ENCODE measurements around the gene HADHB. TPM values are rescaled to one million over a fixed set of nuclear protein-coding genes. Genes with fewer than 3 reads are reported as not detected.
"Not testable (repeated sequence)": the region's sequence is repeated elsewhere in the genome, so short reads cannot be mapped to it uniquely, and the experiment has no call there.

HADHB gene
- total RNA-seq, 1 donor from 2014 or later = 77.0 TPM

DNA sequence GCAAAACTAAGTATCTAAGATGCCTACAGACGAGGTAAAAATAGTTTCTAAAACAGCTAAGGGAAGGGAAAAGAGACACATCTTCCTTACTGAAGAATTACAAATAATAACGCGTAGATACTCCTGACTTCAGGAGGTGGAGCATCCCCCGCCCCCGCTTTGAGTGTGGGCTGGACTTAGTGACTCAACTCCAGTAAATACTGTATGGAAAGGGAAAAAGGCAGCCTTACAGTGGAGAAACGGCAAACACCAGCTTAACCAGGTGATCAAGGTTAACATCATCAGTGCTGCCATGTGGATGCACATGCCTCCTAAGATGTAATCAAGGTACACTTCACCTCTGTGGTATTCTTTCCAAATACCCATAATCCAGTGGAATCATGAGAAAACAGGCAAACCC is 47.9 kb downstream of the HADHB start:
- DNase-seq (ENCODE audit: low spot score) = peak; percentile 14

- no peak for DNase-seq (ENCODE audit: low spot score)
These were observed 50.8 kb downstream of the HADHB start for GRCh38 chr2:26295511-26295910.

DNA sequence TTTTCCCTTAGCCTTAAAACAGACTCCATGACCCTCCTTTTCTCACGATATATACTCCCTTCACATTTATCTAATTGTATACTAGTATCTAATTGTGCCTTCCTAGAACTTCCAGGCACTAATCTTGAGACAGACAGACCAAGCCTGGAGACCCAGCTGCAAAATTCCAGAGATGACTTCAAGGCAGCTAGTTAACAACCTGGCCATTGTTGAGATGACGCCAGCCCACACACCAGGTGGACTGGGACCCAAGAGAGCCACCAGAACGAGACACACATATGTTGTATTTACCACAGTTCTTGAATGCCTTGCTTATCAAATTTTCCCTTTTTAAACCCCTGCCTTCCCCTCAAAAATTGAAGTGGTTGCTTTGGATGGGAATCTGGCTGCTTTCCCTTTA is 52.3 kb downstream of the HADHB start:
- DNase-seq (ENCODE audit: low spot score) = no peak

DNA sequence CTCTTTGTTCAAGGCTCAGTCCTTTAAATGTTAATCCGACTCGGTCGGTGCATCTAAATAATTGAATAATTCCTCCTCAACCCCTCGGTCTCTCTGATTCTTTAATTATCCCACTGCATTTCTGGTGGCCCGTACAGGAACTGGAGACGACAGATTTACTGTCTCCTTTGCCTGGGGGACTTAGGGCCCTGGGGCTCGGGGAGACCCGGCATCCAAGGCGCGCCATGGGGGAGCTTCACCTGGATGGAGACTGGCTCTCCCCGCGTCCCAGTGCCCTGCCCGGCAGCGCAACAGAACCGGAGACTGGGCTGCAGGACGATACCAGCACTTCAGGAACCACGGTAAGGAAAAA is 53.5 kb downstream of the HADHB start:
- DNase-seq (ENCODE audit: low spot score) = no peak

DNA sequence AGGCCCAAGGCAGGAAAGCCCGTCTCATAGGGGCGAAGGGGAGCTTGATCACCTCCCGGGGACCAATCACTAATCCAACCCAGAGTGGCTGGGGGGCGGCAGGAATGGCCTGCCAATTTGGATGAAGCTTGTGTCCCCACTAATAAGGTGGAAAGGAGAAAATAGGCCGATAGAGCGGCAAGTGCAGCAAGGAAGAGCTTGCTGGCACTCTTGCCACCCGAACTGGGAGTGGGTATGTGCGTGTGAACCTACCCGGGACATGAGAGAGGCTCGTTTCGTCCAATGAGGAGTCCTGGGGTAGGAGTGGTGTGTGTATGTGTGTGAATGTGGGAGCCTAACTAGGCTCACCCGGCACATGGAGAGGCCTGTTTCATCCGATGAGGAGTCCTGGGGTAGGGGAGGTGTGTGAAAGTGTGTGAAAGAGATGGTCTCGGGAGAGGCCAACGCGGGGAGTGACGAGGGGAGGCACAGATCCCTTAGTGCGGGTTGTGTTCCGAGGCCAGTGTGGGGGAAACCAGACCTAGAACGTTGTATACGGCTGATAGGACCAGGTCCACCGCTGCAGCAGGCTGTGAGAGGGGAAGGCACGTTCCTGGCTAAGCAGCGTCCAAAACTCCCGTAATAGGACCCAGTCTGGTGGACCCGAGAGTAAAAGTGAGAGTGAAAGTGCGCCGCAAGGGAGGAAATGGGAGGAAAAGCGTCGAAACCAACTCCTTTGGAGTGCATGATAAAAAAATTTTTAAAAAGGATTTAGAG is 54.1 kb downstream of the HADHB start:
- peak; percentile 73 for DNase-seq (ENCODE audit: low spot score)

DNA sequence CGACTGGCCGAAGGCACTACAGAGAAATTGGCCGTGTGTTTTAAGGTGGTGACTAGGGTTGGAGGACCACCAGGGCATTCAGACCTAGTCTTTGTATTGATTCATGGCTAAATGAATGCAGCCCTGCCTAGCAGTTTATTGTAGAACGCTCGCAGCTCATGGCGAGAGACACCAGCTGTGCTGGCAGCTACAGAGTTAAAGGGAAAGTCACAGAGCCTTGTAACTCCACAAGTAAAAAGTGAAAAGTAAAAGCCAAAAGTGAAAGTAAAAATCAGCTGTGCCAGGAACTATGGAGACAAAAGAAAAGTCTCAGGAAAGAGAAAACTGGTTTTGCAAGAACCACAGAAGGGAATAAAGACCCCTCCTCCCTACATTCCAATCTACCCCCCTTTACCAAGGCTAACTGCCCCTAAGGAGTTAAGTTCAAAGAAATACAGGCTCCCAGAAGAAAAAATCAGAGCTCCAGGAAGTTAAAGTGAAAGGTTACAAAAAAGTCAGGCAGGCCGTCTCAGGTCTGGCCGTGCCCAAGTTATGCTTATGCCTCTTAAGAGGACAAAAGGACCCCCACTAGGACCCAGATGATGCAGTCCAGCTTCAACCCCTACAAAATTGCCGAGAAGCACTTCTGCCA is 54.8 kb downstream of the HADHB start:
- peak; percentile 91 for DNase-seq (ENCODE audit: low spot score)

DNA sequence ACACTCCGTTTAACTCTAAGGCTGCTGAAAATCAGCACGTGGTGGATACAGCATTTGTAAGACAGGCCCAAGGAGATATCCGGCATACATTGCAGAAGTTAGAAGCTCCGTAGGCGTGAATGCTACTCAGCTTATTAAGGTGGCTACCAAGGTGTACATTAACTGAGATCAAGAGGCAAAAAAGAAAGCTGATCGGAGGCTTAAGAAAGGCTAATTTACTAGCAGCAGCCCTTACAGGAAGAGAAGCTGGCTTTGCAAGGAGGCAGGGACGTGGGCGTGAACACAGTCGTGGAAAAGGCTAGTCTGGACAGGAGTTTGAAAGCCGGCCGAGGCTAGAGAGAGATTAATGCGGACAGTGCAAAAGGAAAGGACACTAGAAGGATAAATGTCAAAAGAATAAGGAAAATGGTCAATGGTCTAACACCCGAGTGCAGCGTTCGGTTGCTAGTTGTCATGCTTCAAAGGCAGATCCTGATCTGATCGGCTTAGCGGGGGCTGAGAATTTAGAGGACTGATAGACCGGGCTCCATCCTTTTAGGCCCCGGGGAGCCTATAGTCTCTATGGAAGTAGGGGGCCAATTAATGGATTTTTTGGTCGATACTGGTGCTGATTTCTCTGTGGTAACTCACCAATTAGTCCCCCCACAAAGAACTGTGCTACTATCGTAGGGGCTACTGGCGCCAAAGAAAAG is 55.6 kb downstream of the HADHB start:
- DNase-seq (ENCODE audit: low spot score) = peak; percentile 66

DNA sequence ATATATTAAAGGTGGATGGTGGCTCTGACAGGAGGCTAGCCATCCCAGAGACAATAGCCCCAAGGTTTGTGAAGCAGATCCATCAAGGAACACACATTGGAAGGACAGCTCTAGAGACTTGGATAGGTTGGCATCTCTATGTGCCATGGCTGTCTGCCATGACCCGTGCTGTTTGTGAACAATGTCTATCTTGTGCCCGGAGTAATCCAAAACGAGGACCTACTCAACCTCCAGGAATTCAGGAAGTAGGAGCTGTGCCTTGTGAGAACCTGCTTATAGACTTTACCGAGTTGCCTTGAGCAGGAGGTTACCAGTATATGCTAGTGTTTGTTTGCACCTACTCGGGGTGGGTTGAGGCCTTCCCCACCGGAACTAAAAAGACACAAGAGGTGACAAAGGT is 58.1 kb downstream of the HADHB start:
- no peak for DNase-seq (ENCODE audit: low spot score)

GRCh38 chr2:26305094-26305493 is 60.4 kb downstream of the HADHB start:
- DNase-seq (ENCODE audit: low spot score) = peak; percentile 91

- peak; percentile 65 for DNase-seq (ENCODE audit: low spot score)
These were observed 60.8 kb downstream of the HADHB start for GRCh38 chr2:26305540-26305939.

GRCh38 chr2:26309921-26310320 is 65.2 kb downstream of the HADHB start:
- DNase-seq (ENCODE audit: low spot score) = no peak

DNA sequence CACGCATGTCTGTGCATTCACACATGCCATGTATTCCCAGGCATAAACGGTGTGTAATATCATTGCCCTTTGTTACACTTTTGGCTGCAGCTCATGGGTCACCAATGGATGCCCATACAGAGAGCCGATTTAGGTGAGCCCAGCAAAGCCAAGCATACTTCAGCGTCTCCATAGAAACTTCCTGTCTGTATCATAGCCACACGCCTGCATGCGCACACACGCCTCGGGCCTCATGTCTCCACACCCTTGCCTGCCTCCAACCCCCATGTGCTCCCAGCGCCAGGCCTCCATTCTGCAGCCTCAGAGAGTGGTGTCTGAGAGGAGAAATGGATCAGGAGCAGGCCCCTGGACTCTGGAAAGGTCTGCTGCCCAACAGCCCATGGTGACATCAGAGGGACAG is 67.7 kb downstream of the HADHB start:
- no peak for DNase-seq (ENCODE audit: low spot score)

GRCh38 chr2:26313446-26313845 is 68.7 kb downstream of the HADHB start:
- DNase-seq (ENCODE audit: low spot score) = no peak

GRCh38 chr2:26314243-26314642 is 69.5 kb downstream of the HADHB start:
- DNase-seq (ENCODE audit: low spot score) = no peak

- DNase-seq (ENCODE audit: low spot score) = no peak
These were observed 71.3 kb downstream of the HADHB start for GRCh38 chr2:26316041-26316440.

DNA sequence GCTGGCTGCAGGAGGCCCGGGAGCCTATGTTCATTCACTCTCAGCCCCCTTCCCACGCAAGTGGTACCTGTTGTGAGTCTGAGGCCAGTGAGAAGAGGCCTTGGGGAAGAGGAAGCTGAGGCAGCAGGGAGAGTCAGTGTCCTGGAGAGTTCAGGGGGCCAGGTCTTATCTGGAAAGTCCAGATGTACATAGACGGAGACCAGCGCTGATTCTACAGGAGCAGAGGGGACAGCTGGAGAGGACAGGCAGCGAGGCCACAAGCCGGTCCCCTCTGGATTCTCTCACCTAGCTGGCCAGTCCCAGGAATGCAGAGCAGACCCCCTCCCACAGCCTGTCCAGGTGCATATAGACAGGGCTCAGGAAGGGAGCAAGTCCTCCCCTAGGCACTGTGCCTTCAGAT is 72.1 kb downstream of the HADHB start:
- DNase-seq (ENCODE audit: low spot score) = no peak

DNA sequence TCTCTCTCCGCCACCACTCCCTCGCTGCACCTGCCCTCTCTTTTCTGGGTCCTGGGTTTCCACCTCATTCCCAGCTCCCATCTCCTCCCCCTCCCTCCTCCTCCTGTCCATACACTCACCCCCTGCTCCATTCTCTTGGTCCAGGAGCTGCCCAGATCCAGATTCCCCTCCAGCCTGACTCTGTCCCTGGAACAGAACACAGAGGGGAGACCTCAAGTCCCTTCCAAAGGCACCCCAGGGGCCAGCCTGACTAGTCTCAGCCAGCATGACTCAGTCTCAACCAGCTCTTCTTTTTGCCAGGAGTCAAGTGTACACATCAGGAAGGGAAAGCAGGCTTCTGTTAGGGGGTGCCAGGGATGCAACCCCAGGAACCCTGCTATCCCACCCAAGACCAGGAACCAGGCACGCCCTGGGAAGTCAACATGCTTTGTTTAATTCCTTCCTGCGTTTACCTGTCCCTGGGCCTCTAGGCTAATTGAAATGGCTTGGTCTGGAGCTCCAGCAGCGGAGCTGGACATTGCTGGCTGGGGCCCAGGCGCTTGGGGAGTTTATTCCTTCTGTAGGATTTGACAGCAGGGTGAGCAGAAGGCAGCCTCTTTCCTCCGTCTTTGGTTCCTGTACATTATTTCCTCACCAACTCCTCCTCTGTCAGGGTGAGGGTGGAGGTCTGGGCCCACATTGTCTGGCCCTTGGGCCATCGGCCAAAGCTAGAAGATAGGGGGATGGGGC is 72.8 kb downstream of the HADHB start:
- no peak for DNase-seq (ENCODE audit: low spot score)

- no peak for DNase-seq (ENCODE audit: low spot score)
These were observed 74.2 kb downstream of the HADHB start for GRCh38 chr2:26318950-26319349.

- DNase-seq (ENCODE audit: low spot score) = not testable (repeated sequence)
These were observed 79.7 kb downstream of the HADHB start for GRCh38 chr2:26324479-26324878.

GRCh38 chr2:26324903-26325302 is 80.2 kb downstream of the HADHB start:
- no peak for DNase-seq (ENCODE audit: low spot score)

DNA sequence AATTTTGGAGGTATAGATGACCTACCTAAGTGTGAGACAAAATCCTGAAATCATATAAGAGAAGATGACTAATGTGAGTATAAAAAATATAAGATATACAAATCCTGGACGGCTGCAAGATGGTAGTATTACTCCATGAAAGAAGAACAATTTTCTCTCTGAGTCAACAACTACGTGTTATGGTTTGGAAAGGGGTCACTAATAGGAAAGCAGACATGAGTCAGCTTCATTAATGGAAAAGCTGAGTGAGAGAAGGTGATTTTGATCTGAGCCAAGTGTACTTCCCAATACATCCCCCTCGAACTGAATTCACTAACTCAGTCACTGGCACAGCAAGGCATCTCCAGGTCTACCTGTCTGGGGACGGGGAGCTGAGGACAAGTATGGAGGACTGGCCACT is 81.1 kb downstream of the HADHB start:
- DNase-seq (ENCODE audit: low spot score) = no peak

- no peak for DNase-seq (ENCODE audit: low spot score)
These were observed 81.8 kb downstream of the HADHB start for GRCh38 chr2:26326514-26326913.
